ENCODE data around the gene USH2A.

The USH2A gene

GRCh38 chr1:216237927-216238542 is 185.2 kb downstream of the USH2A start:
- no peak overlapping the region for H3K27ac Mint-ChIP-seq
- H3K4me1 Mint-ChIP-seq (ENCODE audit: low read depth): no peaks in the 10 kb centered on the region
- no peaks in the 10 kb centered on the region for H3K9me3 Mint-ChIP-seq
- no peak overlapping the region for H3K4me3 Mint-ChIP-seq
- DNase-seq (ENCODE audit: low spot score): no peak
- H3K27me3 Mint-ChIP-seq (ENCODE audit: low read depth): no peaks in the 10 kb centered on the region
- no peaks in the 10 kb centered on the region for H3K36me3 Mint-ChIP-seq (ENCODE audit: low read depth)

- Mint-ChIP-seq H3K4me3 (no peak overlapping the region), H3K4me1 (ENCODE audit: low read depth) (peaks cover 4% of the 10 kb centered on the region), H3K9me3 (no peaks in the 10 kb centered on the region), H3K36me3 (ENCODE audit: low read depth) (no peaks in the 10 kb centered on the region), H3K27me3 (ENCODE audit: low read depth) (no peaks in the 10 kb centered on the region), H3K27ac (no peak overlapping the region)
- no peak for DNase-seq (ENCODE audit: low spot score)
Measured at GRCh38 chr1:216224233-216224632, 199.0 kb downstream of the USH2A start.

- no peak for DNase-seq (ENCODE audit: low spot score)
- H3K4me1 Mint-ChIP-seq (ENCODE audit: low read depth): peaks cover 4% of the 10 kb centered on the region
- H3K36me3 Mint-ChIP-seq (ENCODE audit: low read depth): no peaks in the 10 kb centered on the region
- H3K27ac Mint-ChIP-seq: no peak overlapping the region
- H3K9me3 Mint-ChIP-seq: no peaks in the 10 kb centered on the region
- H3K4me3 Mint-ChIP-seq: no peak overlapping the region
- H3K27me3 Mint-ChIP-seq (ENCODE audit: low read depth): no peaks in the 10 kb centered on the region
Measured at GRCh38 chr1:216223486-216223885, 199.8 kb downstream of the USH2A start.

GRCh38 chr1:216222288-216222687 is 201.0 kb downstream of the USH2A start:
- no peaks in the 10 kb centered on the region for H3K27me3 Mint-ChIP-seq (ENCODE audit: low read depth)
- H3K9me3 Mint-ChIP-seq: no peaks in the 10 kb centered on the region
- H3K36me3 Mint-ChIP-seq (ENCODE audit: low read depth): no peaks in the 10 kb centered on the region
- no peak overlapping the region for H3K4me3 Mint-ChIP-seq
- no peak overlapping the region for H3K27ac Mint-ChIP-seq
- H3K4me1 Mint-ChIP-seq (ENCODE audit: low read depth): peaks cover 4% of the 10 kb centered on the region
- no peak for DNase-seq (ENCODE audit: low spot score)

GRCh38 chr1:216221260-216221700 is 202.0 kb downstream of the USH2A start:
- H3K36me3 Mint-ChIP-seq (ENCODE audit: low read depth): no peaks in the 10 kb centered on the region
- no peaks in the 10 kb centered on the region for H3K9me3 Mint-ChIP-seq
- H3K4me3 Mint-ChIP-seq: peak overlapping the region; percentile 75
- H3K27me3 Mint-ChIP-seq (ENCODE audit: low read depth): no peaks in the 10 kb centered on the region
- H3K4me1 Mint-ChIP-seq (ENCODE audit: low read depth): peaks cover 4% of the 10 kb centered on the region
- peak; percentile 4 for DNase-seq (ENCODE audit: low spot score)
- no peak overlapping the region for H3K27ac Mint-ChIP-seq

GRCh38 chr1:216216305-216216704 is 206.9 kb downstream of the USH2A start:
- DNase-seq (ENCODE audit: low spot score): no peak
- no peaks in the 10 kb centered on the region for H3K27me3 Mint-ChIP-seq (ENCODE audit: low read depth)
- no peaks in the 10 kb centered on the region for H3K9me3 Mint-ChIP-seq
- no peaks in the 10 kb centered on the region for H3K36me3 Mint-ChIP-seq (ENCODE audit: low read depth)
- peaks cover 1% of the 10 kb centered on the region for H3K4me1 Mint-ChIP-seq (ENCODE audit: low read depth)
- no peak overlapping the region for H3K27ac Mint-ChIP-seq
- H3K4me3 Mint-ChIP-seq: no peak overlapping the region

GRCh38 chr1:216215169-216215568 is 208.1 kb downstream of the USH2A start:
- DNase-seq (ENCODE audit: low spot score): no peak
- H3K27me3 Mint-ChIP-seq (ENCODE audit: low read depth): no peaks in the 10 kb centered on the region
- no peak overlapping the region for H3K27ac Mint-ChIP-seq

GRCh38 chr1:216212826-216213225 is 210.4 kb downstream of the USH2A start:
- Mint-ChIP-seq H3K36me3 (ENCODE audit: low read depth) (no peaks in the 10 kb centered on the region), H3K4me1 (ENCODE audit: low read depth) (no peaks in the 10 kb centered on the region), H3K27me3 (ENCODE audit: low read depth) (no peaks in the 10 kb centered on the region), H3K4me3 (no peak overlapping the region), H3K9me3 (no peaks in the 10 kb centered on the region), H3K27ac (no peak overlapping the region)
- no peak for DNase-seq (ENCODE audit: low spot score)

More at GRCh38 chr1:216215169-216215568, 208.1 kb downstream of the USH2A start:
- Mint-ChIP-seq H3K9me3 (no peaks in the 10 kb centered on the region), H3K4me3 (no peak overlapping the region), H3K36me3 (ENCODE audit: low read depth) (no peaks in the 10 kb centered on the region), H3K4me1 (ENCODE audit: low read depth) (no peaks in the 10 kb centered on the region)

GRCh38 chr1:216210081-216210480 is 213.2 kb downstream of the USH2A start:
- Mint-ChIP-seq H3K27ac (no peak overlapping the region), H3K27me3 (ENCODE audit: low read depth) (no peaks in the 10 kb centered on the region), H3K4me1 (ENCODE audit: low read depth) (no peaks in the 10 kb centered on the region), H3K4me3 (no peak overlapping the region), H3K36me3 (ENCODE audit: low read depth) (no peaks in the 10 kb centered on the region), H3K9me3 (no peaks in the 10 kb centered on the region)
- no peak for DNase-seq (ENCODE audit: low spot score)

- H3K27me3 Mint-ChIP-seq (ENCODE audit: low read depth): no peaks in the 10 kb centered on the region
- H3K4me3 Mint-ChIP-seq: no peak overlapping the region
- no peak for DNase-seq (ENCODE audit: low spot score)
- H3K9me3 Mint-ChIP-seq: no peaks in the 10 kb centered on the region
- H3K27ac Mint-ChIP-seq: no peak overlapping the region
- no peaks in the 10 kb centered on the region for H3K36me3 Mint-ChIP-seq (ENCODE audit: low read depth)
- no peaks in the 10 kb centered on the region for H3K4me1 Mint-ChIP-seq (ENCODE audit: low read depth)
Measured at GRCh38 chr1:216209125-216209524, 214.1 kb downstream of the USH2A start.

GRCh38 chr1:216207154-216207553 is 216.1 kb downstream of the USH2A start:
- no peak overlapping the region for H3K4me3 Mint-ChIP-seq
- H3K4me1 Mint-ChIP-seq (ENCODE audit: low read depth): no peaks in the 10 kb centered on the region
- H3K36me3 Mint-ChIP-seq (ENCODE audit: low read depth): no peaks in the 10 kb centered on the region
- H3K27ac Mint-ChIP-seq: no peak overlapping the region
- H3K27me3 Mint-ChIP-seq (ENCODE audit: low read depth): no peaks in the 10 kb centered on the region
- DNase-seq (ENCODE audit: low spot score): no peak
- no peaks in the 10 kb centered on the region for H3K9me3 Mint-ChIP-seq

GRCh38 chr1:216205176-216205575 is 218.1 kb downstream of the USH2A start:
- no peak overlapping the region for H3K27ac Mint-ChIP-seq
- no peaks in the 10 kb centered on the region for H3K36me3 Mint-ChIP-seq (ENCODE audit: low read depth)
- H3K4me1 Mint-ChIP-seq (ENCODE audit: low read depth): no peaks in the 10 kb centered on the region
- H3K4me3 Mint-ChIP-seq: no peak overlapping the region
- no peaks in the 10 kb centered on the region for H3K9me3 Mint-ChIP-seq
- no peaks in the 10 kb centered on the region for H3K27me3 Mint-ChIP-seq (ENCODE audit: low read depth)
- no peak for DNase-seq (ENCODE audit: low spot score)

- Mint-ChIP-seq H3K4me3 (no peak overlapping the region), H3K4me1 (ENCODE audit: low read depth) (no peaks in the 10 kb centered on the region), H3K27me3 (ENCODE audit: low read depth) (no peaks in the 10 kb centered on the region), H3K27ac (no peak overlapping the region), H3K9me3 (no peaks in the 10 kb centered on the region), H3K36me3 (ENCODE audit: low read depth) (no peaks in the 10 kb centered on the region)
- DNase-seq (ENCODE audit: low spot score): no peak
Measured at GRCh38 chr1:216201946-216202345, 221.3 kb downstream of the USH2A start.

GRCh38 chr1:216200941-216201340 is 222.3 kb downstream of the USH2A start:
- Mint-ChIP-seq H3K9me3 (no peaks in the 10 kb centered on the region), H3K27ac (no peak overlapping the region), H3K27me3 (ENCODE audit: low read depth) (no peaks in the 10 kb centered on the region), H3K4me1 (ENCODE audit: low read depth) (no peaks in the 10 kb centered on the region), H3K4me3 (no peak overlapping the region), H3K36me3 (ENCODE audit: low read depth) (no peaks in the 10 kb centered on the region)
- DNase-seq (ENCODE audit: low spot score): no peak

GRCh38 chr1:216194721-216195120 is 228.5 kb downstream of the USH2A start:
- Mint-ChIP-seq H3K27ac (no peak overlapping the region), H3K36me3 (ENCODE audit: low read depth) (no peaks in the 10 kb centered on the region), H3K4me1 (ENCODE audit: low read depth) (no peaks in the 10 kb centered on the region), H3K9me3 (peaks cover 5% of the 10 kb centered on the region), H3K27me3 (ENCODE audit: low read depth) (no peaks in the 10 kb centered on the region), H3K4me3 (no peak overlapping the region)
- DNase-seq (ENCODE audit: low spot score): no peak

Measured in T-helper 2 cell treated with Interferon-gamma antibody and Interleukin-4, amounts not matched to agents 5 μg/mL and 100 μg/mL, for 36 hours (primary cell).